Right atrium auricular region (tissue), 2 donors: ENCODE measurements around the gene MFAP2. TPM values are rescaled to one million over a fixed set of nuclear protein-coding genes. Genes with fewer than 3 reads are reported as not detected.

ENCODE experiments used
- DNase-seq: peaks from one replicate; pipeline ENCODE4 v3.0.0-alpha.2; 2019; ENCODE audit warnings: low spot score
- H3K27ac ChIP-seq, 2 donors: fragments of 200-600 bp; sonication (generic); 1 replicate in 1 of 2; 2 replicates in 1 of 2; pipeline ENCODE4 v1.5.1; 2016 to 2019
- H3K27me3 ChIP-seq, 2 donors: fragments of 200-600 bp; sonication (generic); one replicate each; pipeline versions ENCODE4 v1.5.1 to v1.6.0; 2017 to 2019
- H3K36me3 ChIP-seq: fragments of 200-600 bp; sonication (generic); one replicate; pipeline ENCODE4 v1.5.1; 2016
- H3K4me1 ChIP-seq, 2 donors: fragments of 200-600 bp; sonication (generic); one replicate each; pipeline versions ENCODE4 v1.5.1 to v1.6.0; 2017 to 2019
- H3K4me3 ChIP-seq, 2 donors: fragments of 200-600 bp; sonication (generic); 1 replicate in 1 of 2; 2 replicates in 1 of 2; pipeline ENCODE4 v1.5.1; 2017 to 2019; ENCODE audit warnings: mild to moderate bottlenecking in 1 of 2, moderate library complexity in 1 of 2
- H3K9me3 ChIP-seq, 2 donors: fragments of 200-600 bp; sonication (generic); one replicate each; pipeline ENCODE4 v1.5.1; 2019
- CTCF ChIP-seq, 2 donors: fragments of 200-600 bp; sonication (generic); IDR thresholded peaks; one replicate each; pipeline ENCODE4 v1.5.1; 2019; ENCODE audit warnings: antibody characterized with exemption in 2 of 2
- total RNA-seq, 2 donors: library from RNA; depleted of rRNA; stranded (reverse); fragments of >200 nt; gene quantifications; one replicate each; pipeline ENCODE4 v1.1.0, GENCODE V29; 2016

MFAP2 gene
- total RNA-seq, 2 donors from 2014 or later, result 5.5 to 8.6 TPM

DNA sequence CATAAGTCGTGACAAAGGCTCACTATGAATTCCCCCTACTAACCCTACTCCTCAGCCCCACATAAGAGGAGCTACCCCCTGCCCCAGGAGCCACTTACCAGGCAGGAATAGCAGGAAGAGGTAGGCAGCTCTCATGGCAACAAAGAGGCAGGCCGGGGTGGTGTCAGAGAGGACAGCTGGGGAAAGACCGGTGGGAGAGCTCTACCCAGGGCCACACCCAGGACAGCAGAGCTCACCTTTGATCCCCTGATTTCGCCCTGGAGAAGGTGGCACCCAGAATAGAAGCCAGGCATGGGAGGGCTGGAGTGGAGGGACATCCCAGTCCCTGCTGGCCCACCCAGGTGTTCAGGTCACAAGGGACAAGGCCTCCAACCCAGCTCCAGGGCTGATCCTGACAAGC lies 2.3 kb downstream of the MFAP2 start:
- Histone ChIP-seq H3K4me3 (no peak overlapping the region), H3K27ac (peak overlapping the region; percentile 60 to 67), H3K9me3 (no peaks in the 10 kb centered on the region), H3K4me1 (peaks cover 0 to 24% of the 10 kb centered on the region in 2 donors), H3K36me3 (no peaks in the 10 kb centered on the region), H3K27me3 (no peaks in the 10 kb centered on the region)
- DNase-seq, result no peak
- TF ChIP-seq CTCF (IDR thresholded peaks at IDR 0.05), result no peak

- H3K4me3 ChIP-seq, result no peak overlapping the region
- no peaks in the 10 kb centered on the region for H3K27me3 ChIP-seq
- TF ChIP-seq CTCF (IDR thresholded peaks at IDR 0.05), result no peak
- no peak for DNase-seq
- H3K27ac ChIP-seq, result no peak overlapping the region
- no peaks in the 10 kb centered on the region for H3K36me3 ChIP-seq
- peaks cover 0 to 24% of the 10 kb centered on the region in 2 donors for H3K4me1 ChIP-seq
- no peaks in the 10 kb centered on the region for H3K9me3 ChIP-seq
Measured at GRCh38 chr1:16977377-16977776, 3.0 kb downstream of the MFAP2 start.

DNA sequence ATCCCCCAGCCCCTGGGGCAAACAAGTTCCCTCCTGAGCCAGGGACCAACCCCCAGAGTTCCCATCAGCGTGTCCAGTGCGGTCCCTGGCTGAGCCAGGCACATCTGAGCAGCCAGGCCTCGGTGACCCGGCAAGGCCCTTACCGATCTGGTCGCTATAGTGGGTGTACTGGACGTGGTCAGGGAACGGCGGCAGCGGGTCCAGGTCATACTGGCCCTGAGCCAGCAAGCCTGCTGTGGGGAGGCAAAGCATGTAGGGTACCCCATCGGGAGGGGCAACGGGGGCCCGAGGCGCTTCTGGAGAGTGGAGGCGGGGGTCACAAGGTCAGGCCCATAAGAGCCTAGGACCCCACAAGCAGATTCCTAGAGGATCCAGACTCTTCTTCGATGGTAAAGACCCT lies 3.5 kb downstream of the MFAP2 start:
- TF ChIP-seq CTCF (IDR thresholded peaks at IDR 0.05), result no peak
- peaks cover 0 to 24% of the 10 kb centered on the region in 2 donors for H3K4me1 ChIP-seq
- H3K27me3 ChIP-seq, result no peaks in the 10 kb centered on the region
- no peaks in the 10 kb centered on the region for H3K9me3 ChIP-seq
- no peak overlapping the region for H3K27ac ChIP-seq
- H3K4me3 ChIP-seq, result no peak overlapping the region
- no peak for DNase-seq
- H3K36me3 ChIP-seq, result no peaks in the 10 kb centered on the region

- no peaks in the 10 kb centered on the region for H3K36me3 ChIP-seq
- no peaks in the 10 kb centered on the region for H3K9me3 ChIP-seq
- no peak for TF ChIP-seq CTCF (IDR thresholded peaks at IDR 0.05)
- no peaks in the 10 kb centered on the region for H3K27me3 ChIP-seq
- no peak for DNase-seq
- no peak overlapping the region for H3K27ac ChIP-seq
- H3K4me1 ChIP-seq, result peaks cover 0 to 24% of the 10 kb centered on the region in 2 donors
- no peak overlapping the region for H3K4me3 ChIP-seq
Measured at GRCh38 chr1:16975838-16976237, 4.6 kb downstream of the MFAP2 start.

- Histone ChIP-seq H3K27ac (no peak overlapping the region), H3K4me1 (peaks cover 0 to 18% of the 10 kb centered on the region in 2 donors), H3K36me3 (no peaks in the 10 kb centered on the region), H3K4me3 (no peak overlapping the region), H3K9me3 (no peaks in the 10 kb centered on the region), H3K27me3 (no peaks in the 10 kb centered on the region)
- TF ChIP-seq CTCF (IDR thresholded peaks at IDR 0.05), result no peak
- DNase-seq, result no peak
Measured at GRCh38 chr1:16975211-16975610, 5.2 kb downstream of the MFAP2 start.

- Histone ChIP-seq H3K4me1 (no peaks in the 10 kb centered on the region), H3K27me3 (no peaks in the 10 kb centered on the region), H3K4me3 (no peak overlapping the region), H3K27ac (no peak overlapping the region), H3K9me3 (no peaks in the 10 kb centered on the region), H3K36me3 (no peaks in the 10 kb centered on the region)
- no peak for DNase-seq
- TF ChIP-seq CTCF (IDR thresholded peaks at IDR 0.05), result no peak
Measured at GRCh38 chr1:16973215-16973614, 7.2 kb downstream of the MFAP2 start.
